Thyroid gland (tissue), 4 donors: ENCODE data around the gene STK4.

Source experiments
- POLR2A ChIP-seq, 2 donors: fragments of 450-650 bp; IDR thresholded peaks; one replicate each; pipeline ENCODE4 v1.6.1; 2017; ENCODE audit warnings: antibody characterized with exemption in 2 of 2, mild to moderate bottlenecking in 2 of 2, moderate library complexity in 1 of 2
- TF ChIP-seq, protein P1 (sequence below), 6 experiments: fragments of 200-600 bp in 3 of 6; fragments of 450-650 bp in 3 of 6; sonication (generic) in 3 of 6; IDR thresholded peaks; one replicate each; pipeline ENCODE4 v1.5.1; 2016 to 2019; ENCODE audit warnings: antibody characterized with exemption in 6 of 6, mild to moderate bottlenecking in 2 of 6, inconsistent platforms in 1 of 6, moderate library complexity in 1 of 6

DNA sequence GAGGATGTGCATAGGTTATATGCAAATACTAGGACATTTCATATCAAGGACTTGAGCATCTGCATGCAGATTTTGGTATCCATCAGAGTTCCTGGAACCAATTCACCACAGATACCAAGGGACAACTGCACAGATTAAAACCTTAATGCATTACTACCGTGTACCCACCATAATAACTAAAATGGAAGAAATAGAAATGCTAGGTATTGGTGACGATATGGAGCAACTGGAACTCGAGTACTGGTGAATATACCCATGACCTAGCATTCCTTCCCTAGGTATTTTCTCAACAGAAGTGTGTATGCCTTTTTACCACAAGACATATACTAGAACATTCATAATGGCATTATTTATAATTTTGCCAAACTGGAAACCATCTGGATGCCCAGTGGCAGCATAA is 116.2 kb downstream of the STK4 start:
- TF ChIP-seq, protein P1, sequence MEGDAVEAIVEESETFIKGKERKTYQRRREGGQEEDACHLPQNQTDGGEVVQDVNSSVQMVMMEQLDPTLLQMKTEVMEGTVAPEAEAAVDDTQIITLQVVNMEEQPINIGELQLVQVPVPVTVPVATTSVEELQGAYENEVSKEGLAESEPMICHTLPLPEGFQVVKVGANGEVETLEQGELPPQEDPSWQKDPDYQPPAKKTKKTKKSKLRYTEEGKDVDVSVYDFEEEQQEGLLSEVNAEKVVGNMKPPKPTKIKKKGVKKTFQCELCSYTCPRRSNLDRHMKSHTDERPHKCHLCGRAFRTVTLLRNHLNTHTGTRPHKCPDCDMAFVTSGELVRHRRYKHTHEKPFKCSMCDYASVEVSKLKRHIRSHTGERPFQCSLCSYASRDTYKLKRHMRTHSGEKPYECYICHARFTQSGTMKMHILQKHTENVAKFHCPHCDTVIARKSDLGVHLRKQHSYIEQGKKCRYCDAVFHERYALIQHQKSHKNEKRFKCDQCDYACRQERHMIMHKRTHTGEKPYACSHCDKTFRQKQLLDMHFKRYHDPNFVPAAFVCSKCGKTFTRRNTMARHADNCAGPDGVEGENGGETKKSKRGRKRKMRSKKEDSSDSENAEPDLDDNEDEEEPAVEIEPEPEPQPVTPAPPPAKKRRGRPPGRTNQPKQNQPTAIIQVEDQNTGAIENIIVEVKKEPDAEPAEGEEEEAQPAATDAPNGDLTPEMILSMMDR (IDR thresholded peaks at IDR 0.05), result no peak
- TF ChIP-seq POLR2A (IDR thresholded peaks at IDR 0.05), result no peak
